Fibroblast of lung (primary cell): Measurements from ENCODE around the gene ZNF430. TPM values are rescaled to one million over a fixed set of nuclear protein-coding genes. Genes with fewer than 3 reads are reported as not detected.

Experiments
- DNase-seq, 2 donors: peaks; one replicate each; pipeline versions ENCODE4 v3.0.0 to v3.0.0-alpha.2; 2010; ENCODE audit warnings: low read depth in 2 of 2
- H2AFZ ChIP-seq: 2 replicates; pipeline ENCODE4 v1.5.1; 2012; ENCODE audit warnings: low read length, control low read depth, inconsistent platforms
- H3K27ac ChIP-seq: 2 replicates; pipeline ENCODE4 v1.5.1; 2011; ENCODE audit warnings: low read length, control low read depth; ENCODE audit not compliant: insufficient read depth
- H3K27me3 ChIP-seq: 2 replicates; pipeline ENCODE4 v1.5.1; 2011; ENCODE audit warnings: mild to moderate bottlenecking, low read length; ENCODE audit not compliant: control insufficient read depth, insufficient read depth
- H3K36me3 ChIP-seq: 2 replicates; pipeline ENCODE4 v1.5.1; 2011; ENCODE audit warnings: low read length; ENCODE audit not compliant: control insufficient read depth, insufficient read depth
- H3K4me1 ChIP-seq: 2 replicates; pipeline ENCODE4 v1.5.1; 2011; ENCODE audit warnings: low read length; ENCODE audit not compliant: control insufficient read depth, insufficient read depth; ENCODE audit errors: extremely low read depth
- H3K4me2 ChIP-seq: 2 replicates; pipeline ENCODE4 v1.5.1; 2011; ENCODE audit warnings: low read length, control low read depth; ENCODE audit not compliant: insufficient read depth; ENCODE audit errors: extremely low read depth
- H3K4me3 ChIP-seq, 4 experiments: fragments of 200-600 bp in 1 of 4; sonication (generic) in 1 of 4; replicated peaks in 1 of 4; 2 replicates each; pipeline ENCODE4 v1.5.1; 2011 to 2016; ENCODE audit warnings: low read length in 4 of 4, low read depth in 3 of 4, mild to moderate bottlenecking in 3 of 4, control low read depth in 2 of 4, inconsistent platforms in 1 of 4, mixed read lengths in 1 of 4; ENCODE audit not compliant: insufficient read depth in 1 of 4; ENCODE audit errors: control extremely low read depth in 1 of 4
- H3K79me2 ChIP-seq: 2 replicates; pipeline ENCODE4 v1.5.1; 2012; ENCODE audit warnings: mild to moderate bottlenecking, low read length, inconsistent platforms; ENCODE audit not compliant: control insufficient read depth, insufficient read depth
- H3K9ac ChIP-seq: 2 replicates; pipeline ENCODE4 v1.5.1; 2011; ENCODE audit warnings: mild to moderate bottlenecking, low read length, control low read depth; ENCODE audit not compliant: insufficient read depth
- H3K9me3 ChIP-seq: 2 replicates; pipeline ENCODE4 v1.5.1; 2012; ENCODE audit warnings: low read depth, low read length; ENCODE audit not compliant: control insufficient read depth, insufficient read depth
- H4K20me1 ChIP-seq: 2 replicates; pipeline ENCODE4 v1.5.1; 2011; ENCODE audit warnings: low read length; ENCODE audit not compliant: control insufficient read depth, insufficient read depth; ENCODE audit errors: extremely low read depth
- CTCF ChIP-seq, 2 donors: IDR thresholded peaks in 1 of 2; conservative IDR thresholded peaks in 1 of 2; 1 replicate in 1 of 2; 2 replicates in 1 of 2; pipeline ENCODE4 v1.5.1; 2011 to 2012; ENCODE audit warnings: low read length in 2 of 2, control low read depth in 1 of 2, inconsistent platforms in 1 of 2, low read depth in 1 of 2, mild to moderate bottlenecking in 1 of 2
- EZH2 ChIP-seq: IDR thresholded peaks from 2 replicates; pipeline ENCODE4 v1.5.1; 2012; ENCODE audit warnings: low read length, control low read depth, mild to moderate bottlenecking; ENCODE audit errors: missing control alignments
- polyA plus RNA-seq, 2 donors: library from polyadenylated mRNA; depleted of rRNA in 1 of 2; stranded (reverse) in 1 of 2; unstranded in 1 of 2; fragments of >200 nt; gene quantifications; 2 replicates each; pipeline ENCODE4 v1.2.1, GENCODE V29; 2011 to 2012; ENCODE audit warnings: missing spikeins in 1 of 2
- total RNA-seq: library from RNA; depleted of rRNA; stranded (reverse); fragments of >200 nt; gene quantifications from 2 replicates; pipeline ENCODE4 v1.2.1, GENCODE V29; 2014

Gene ZNF430
- total and polyA plus RNA-seq, 2 donors (not counting 1 experiment from before 2014, with no cell fraction given), result 5.8 to 8.5 TPM

GRCh38 chr19:21022996-21023395 lies 2.5 kb downstream of the ZNF430 start:
- no peaks in the 10 kb centered on the region for H3K9me3 ChIP-seq
- H3K9ac ChIP-seq, result no peak overlapping the region

GRCh38 chr19:21023901-21024300 lies 3.4 kb downstream of the ZNF430 start:
- Histone ChIP-seq H3K9ac (no peak overlapping the region), H4K20me1 (no peaks in the 10 kb centered on the region), H3K27ac (no peak overlapping the region)

More at GRCh38 chr19:21022996-21023395, 2.5 kb downstream of the ZNF430 start:
- Histone ChIP-seq H3K4me2 (peak overlapping the region; percentile 17), H3K4me3 (peak overlapping the region in 1 of 4 experiments; percentile 25), H3K36me3 (no peaks in the 10 kb centered on the region), H3K27me3 (no peaks in the 10 kb centered on the region), H3K27ac (no peak overlapping the region), H2AFZ (no peak overlapping the region), H3K4me1 (no peaks in the 10 kb centered on the region), H4K20me1 (no peaks in the 10 kb centered on the region), H3K79me2 (peaks cover 36% of the 10 kb centered on the region)
- peak; percentile 34 to 85 for DNase-seq
- no peak for TF ChIP-seq EZH2
- TF ChIP-seq CTCF (conservative IDR thresholded peaks at IDR 0.05 in 1 of 2, IDR thresholded peaks at IDR 0.05 in 1 of 2; ENCODE audit: low read depth in 1 of 2, low read length in 2 of 2), result no peak

GRCh38 chr19:21028969-21029268 lies 8.5 kb downstream of the ZNF430 start:
- Histone ChIP-seq H3K4me1 (no peaks in the 10 kb centered on the region), H3K27ac (no peak overlapping the region), H3K9me3 (no peaks in the 10 kb centered on the region), H3K27me3 (no peaks in the 10 kb centered on the region), H3K9ac (no peak overlapping the region), H3K4me3 (no peak overlapping the region), H3K79me2 (peaks cover 47% of the 10 kb centered on the region), H3K4me2 (no peak overlapping the region), H4K20me1 (no peaks in the 10 kb centered on the region), H3K36me3 (no peaks in the 10 kb centered on the region), H2AFZ (no peak overlapping the region)
- DNase-seq, result peak in 1 of 2 donors; percentile 12
- no peak for TF ChIP-seq EZH2
- no peak for TF ChIP-seq CTCF (conservative IDR thresholded peaks at IDR 0.05 in 1 of 2, IDR thresholded peaks at IDR 0.05 in 1 of 2; ENCODE audit: low read depth in 1 of 2, low read length in 2 of 2)

More at GRCh38 chr19:21023901-21024300, 3.4 kb downstream of the ZNF430 start:
- H3K4me3 ChIP-seq, result no peak overlapping the region
- peak; percentile 14 to 68 for DNase-seq
- no peaks in the 10 kb centered on the region for H3K27me3 ChIP-seq
- no peaks in the 10 kb centered on the region for H3K4me1 ChIP-seq
- no peak overlapping the region for H3K4me2 ChIP-seq
- H2AFZ ChIP-seq, result no peak overlapping the region
- TF ChIP-seq CTCF (conservative IDR thresholded peaks at IDR 0.05 in 1 of 2, IDR thresholded peaks at IDR 0.05 in 1 of 2; ENCODE audit: low read depth in 1 of 2, low read length in 2 of 2) (no peak), EZH2 (no peak)
- H3K36me3 ChIP-seq, result no peaks in the 10 kb centered on the region
- peaks cover 42% of the 10 kb centered on the region for H3K79me2 ChIP-seq
- no peaks in the 10 kb centered on the region for H3K9me3 ChIP-seq
